ENCODE results near the gene IRS1.

Gene IRS1

DNA sequence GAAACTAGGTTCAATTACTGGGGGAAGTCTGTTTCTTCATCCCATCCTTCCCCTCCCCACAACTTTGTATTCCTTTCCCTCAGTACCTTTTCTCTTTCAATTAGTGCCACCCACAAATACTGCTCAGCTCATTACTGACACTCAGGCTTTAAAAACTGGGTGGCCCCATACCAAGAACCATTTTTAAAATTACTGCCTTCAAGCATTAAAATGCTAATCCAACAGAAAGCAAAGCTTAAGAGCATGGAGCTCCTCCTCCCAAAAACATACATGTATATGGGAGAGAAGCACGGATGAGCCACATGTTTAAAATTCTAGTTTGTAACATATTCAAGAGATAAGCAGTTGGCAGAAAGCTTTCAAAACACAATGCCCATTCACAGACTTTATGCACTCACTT lies 44.0 kb downstream of the IRS1 start:
- no peak for DNase-seq

DNA sequence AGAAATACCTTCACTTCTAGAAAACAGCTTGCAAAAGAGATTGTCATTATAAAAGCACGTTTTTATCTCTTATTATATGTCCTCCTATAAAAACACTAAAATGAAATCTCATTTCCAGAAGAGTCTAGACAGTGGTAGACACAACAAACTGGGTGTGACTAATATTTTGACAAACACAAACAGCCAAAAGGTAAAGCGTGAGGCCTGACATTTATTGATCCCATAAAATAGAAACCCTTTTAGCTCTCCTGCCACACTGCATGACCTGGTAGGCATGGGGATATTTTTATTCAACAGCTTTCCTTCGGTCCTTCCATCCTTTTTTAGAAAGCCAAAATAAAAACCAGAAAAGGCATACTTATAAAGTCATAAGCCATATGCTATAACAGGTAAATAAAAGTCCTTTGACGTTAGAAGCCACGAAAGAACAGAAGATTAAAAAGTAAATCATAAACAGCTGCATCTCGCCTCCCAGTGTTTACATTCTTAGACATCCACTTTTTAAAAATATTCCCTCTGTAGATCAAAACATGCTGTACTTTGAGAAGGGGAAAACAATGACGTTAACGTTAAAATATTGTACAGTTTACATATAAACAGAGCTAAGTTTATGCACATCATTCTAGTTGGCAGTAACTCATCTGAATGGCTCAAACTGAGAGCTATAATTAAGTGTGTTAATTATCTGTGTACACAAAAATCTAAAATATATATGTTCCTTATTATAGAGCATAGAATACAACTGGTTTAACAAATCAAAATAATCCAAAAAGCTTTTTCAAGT lies 44.6 kb downstream of the IRS1 start:
- no peak for DNase-seq

DNA sequence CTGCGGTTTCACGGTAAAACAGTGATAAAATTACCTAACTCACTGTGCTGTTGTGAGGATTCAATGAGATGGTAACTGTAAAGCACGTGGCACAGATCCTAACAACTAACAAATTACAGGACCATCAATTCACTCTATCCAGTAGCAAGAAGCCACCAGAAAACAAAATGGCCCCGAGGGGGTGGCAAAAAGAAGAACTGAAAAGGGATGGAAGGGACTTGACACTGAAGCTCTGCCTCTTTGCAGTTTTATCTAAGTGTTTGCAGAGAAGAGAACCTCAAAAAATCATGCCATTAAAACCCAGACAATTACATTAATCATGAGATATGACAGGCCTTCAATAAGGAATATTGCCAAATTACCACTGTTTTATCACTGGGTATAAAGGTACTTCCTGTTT lies 46.7 kb downstream of the IRS1 start:
- DNase-seq, result no peak

DNA sequence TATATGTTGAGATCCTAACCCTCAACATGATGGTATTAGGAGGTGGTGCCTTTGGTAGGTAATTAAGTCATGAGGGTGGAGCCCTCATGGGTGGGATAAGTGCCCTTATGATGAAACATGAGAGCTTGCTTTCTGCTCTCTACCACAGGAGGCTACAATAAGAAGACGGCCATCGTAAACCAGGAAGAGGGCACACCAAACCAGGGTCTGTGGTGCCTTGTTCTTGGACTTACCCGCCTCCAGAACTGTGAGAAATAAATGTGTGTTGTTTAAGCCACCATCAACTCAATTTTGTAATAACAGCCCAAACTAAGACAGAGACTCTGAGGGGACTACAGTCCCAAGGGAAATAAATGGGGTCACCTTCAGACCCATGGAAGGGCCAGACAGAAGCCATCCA lies 52.3 kb downstream of the IRS1 start:
- DNase-seq, result no peak

DNA sequence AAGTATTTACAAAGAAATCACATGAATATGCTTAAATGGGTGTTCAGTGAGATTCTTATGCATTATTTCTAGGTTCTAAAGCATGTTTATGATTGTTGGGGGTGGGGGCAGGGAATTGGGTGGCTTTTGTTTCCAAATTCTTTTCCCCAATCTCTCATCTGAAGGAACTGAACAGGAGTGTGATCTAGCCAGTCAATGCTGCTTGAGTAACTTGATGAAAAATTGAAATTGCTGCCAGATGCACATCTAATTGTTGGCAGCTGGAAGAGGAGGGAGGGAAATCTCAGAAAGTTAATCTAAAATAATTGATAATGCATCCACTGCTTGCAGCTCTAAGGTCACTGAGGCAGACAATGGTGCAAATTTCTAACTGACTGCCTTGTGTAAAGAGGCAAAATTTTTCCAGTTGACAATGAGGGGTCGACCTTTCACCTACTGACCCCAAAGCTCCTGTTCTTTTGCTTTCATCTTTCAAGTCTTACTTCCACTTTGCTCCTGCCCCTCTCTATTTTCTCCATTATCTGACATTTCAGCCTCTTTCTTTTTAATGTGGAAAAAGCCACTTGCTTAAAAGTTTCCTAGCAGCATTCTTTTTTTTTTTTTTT lies 53.3 kb downstream of the IRS1 start:
- DNase-seq, result no peak

DNA sequence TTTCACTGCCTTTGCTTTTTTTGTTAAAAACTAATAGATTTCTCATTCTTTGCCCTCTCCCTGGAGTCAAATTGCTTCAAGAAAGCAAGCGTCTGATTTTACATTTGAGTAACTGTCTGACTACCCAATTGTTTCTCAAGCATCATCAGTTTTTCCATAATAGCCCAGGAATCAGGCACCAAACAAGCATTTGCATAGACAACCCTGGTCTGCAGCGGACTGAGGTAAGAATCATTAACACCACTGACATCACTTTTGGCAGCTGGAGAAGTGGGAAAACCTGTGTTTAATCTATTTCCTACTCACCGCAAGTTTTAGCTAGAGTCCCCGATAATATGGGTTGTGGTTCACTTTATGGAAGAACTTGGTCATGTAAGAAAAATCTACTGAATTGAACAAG lies 55.7 kb downstream of the IRS1 start:
- DNase-seq, result no peak

DNA sequence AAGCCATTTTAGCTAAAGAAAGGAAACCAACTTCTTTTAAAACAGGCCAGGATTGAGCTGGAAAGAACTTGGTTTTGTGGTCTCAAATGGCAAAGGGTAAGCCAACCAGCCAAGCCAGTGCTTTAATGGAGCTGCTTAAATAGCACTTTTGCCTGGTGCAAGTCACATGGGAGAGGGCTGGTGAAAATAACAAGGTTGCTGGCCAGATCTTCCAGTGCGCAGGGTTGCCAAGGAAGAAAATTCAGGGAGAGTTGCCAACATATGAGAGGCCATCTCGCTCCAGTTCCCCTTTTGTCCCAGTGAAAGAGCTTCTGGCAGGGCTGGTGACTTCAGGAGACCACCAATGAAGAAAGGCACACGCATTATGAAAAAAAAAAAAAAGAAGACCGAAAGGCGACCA lies 57.3 kb downstream of the IRS1 start:
- DNase-seq, result no peak

DNA sequence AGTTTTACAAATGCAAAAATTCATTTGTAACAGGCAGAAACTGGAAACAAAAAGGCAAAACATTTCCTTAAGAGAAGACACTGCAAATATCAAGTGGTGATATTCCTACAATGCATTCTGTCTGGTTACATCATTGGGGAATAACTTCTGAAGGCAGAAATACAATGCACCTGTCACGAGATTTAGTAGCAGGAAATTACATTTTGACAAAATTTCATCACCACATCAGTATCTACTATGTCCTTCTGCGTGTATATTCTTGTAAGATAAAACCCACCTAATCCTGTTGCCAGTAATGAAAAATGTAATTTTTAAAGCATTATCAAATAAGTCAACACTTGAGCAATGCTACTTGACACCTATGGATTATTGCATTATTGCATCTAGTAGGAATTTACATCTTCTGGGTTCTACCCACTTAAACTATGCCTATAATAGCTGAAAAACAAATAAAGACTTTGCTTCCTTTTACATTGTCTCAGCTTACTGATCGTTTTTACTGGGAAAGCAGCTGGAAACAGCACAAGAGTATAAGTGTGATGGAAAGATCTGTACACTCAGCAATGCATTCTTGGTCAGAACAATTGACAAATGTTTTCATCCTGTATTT lies 59.5 kb downstream of the IRS1 start:
- peak; percentile 66 for DNase-seq

DNA sequence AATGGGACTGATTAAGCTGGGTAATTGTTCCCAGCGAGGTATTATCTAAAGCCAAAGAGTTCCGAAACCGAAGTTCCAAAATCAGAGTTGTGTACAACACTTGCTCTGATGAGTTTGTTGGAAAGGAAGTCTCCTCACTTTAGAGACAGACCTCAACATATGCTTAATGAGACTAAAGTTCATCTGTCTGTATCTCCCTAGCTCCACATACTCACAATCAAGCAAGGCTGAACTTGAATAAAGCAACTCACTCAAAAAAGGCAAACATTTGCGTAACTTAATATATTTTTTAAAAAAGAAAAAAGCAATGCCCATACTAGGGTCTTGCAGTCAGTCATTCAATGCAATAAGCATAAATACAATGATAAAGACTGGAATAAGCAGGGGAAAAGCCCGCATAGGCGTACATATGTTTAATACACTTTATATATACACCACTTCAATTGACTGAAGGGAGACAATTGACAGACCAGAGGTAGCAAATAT lies 60.0 kb downstream of the IRS1 start:
- DNase-seq, result no peak

DNA sequence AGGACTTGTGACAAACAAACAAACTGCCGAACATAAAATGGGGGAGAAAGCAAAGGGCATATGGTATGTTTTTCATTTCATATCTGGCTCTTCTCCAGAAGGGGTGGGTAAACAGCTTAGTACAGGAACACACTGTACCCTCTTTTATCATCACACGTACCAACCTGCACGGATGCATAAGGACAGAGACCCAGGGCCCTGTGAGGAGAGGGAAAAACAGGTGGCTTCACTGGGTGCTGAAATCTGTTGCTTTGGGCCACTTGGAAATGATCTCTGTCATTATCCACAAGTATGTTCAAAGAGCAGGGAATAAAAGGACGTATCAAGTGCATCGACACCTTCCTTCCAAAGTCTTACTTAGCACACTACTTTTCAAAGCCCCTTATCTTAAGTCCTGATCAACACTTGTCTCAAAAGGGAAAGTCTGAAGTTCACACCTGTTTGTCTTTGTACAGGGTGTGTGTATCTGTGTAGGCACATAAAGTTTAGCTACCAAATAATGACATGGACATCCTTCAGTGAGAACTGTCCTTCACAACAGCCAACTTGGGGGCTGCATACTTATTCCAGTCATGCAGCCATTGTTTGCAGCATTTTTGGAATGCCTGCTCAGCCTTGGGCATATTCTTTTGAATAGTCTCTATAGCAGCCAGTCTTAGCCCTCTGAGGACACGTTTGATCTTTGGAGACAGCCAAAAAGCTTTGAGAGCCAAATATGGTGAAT lies 60.6 kb downstream of the IRS1 start:
- no peak for DNase-seq

DNA sequence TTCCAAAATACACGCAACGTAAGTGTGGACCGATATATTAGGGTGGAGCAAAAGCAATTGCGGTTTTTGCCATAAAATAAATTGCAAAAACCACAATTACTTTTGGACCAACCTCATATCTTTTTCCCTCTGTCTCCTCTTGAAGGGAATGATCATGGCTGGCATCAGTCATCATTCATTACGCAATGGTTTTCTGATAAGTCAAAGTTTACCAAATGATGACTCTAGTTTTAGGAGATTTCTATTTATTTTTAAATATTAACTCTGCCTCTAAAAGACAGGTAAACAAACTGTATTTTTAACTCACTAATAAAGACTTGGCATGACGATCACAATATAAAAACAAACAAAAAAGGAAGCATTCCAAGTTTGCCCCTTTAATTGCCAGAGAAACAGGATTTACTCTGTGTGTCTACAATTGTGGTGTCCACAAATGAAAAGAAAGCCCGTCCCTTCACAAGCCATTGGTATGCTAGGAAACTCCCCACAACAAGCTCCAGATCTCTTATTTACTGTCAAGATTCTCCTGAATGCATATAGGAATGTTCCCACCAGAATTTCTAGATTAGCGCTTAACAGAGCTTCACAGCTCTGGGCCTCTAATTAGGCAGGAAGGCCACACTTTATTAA lies 61.3 kb downstream of the IRS1 start:
- no peak for DNase-seq

DNA sequence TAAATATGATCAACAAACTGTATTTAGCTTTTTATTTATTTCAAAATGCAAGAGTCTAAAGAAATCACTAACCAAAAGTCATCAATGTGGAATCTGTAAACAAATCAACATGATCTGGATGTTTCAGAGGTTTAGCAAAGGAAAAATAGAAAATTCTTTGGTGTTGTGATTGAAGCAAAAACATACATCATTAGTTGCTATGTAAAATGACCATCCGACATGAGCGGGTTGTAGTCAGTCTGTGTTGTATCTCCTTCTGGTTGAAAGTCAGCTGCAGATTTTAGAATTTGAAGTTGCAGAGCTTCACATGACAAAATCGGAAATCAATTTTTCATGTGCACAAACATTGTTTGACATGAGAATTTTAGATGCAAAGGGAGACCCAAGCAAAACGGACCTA lies 63.2 kb downstream of the IRS1 start:
- no peak for DNase-seq

DNA sequence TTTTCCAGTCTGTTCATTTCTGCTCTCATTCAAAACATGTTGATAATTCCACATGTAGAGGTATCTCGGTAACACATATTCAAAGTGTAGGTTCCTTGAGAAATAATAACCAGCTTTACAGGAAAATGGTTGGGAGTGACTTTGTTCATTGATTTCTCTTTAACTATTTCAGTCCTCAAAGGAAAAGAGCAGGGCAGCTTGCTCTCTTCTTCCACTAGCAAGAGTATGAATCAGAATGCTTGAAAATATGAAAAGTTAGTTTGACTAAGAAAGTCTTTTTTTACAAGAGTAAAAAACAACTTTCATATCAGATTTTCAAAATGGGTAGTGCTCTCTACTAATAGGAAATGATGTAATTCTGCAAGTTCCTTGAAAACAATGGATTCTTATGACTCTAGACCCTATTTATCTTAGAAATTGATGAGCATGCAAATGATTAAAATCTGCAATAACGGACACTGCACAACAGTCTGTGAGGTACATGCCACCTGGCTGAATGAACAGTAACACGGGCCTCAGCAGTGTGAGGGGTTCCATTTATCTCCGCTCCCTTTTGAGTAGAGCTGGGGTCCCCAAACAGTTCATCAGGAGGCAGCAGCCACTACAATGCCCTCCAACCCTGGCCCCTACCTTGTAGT lies 65.6 kb downstream of the IRS1 start:
- DNase-seq, result no peak

DNA sequence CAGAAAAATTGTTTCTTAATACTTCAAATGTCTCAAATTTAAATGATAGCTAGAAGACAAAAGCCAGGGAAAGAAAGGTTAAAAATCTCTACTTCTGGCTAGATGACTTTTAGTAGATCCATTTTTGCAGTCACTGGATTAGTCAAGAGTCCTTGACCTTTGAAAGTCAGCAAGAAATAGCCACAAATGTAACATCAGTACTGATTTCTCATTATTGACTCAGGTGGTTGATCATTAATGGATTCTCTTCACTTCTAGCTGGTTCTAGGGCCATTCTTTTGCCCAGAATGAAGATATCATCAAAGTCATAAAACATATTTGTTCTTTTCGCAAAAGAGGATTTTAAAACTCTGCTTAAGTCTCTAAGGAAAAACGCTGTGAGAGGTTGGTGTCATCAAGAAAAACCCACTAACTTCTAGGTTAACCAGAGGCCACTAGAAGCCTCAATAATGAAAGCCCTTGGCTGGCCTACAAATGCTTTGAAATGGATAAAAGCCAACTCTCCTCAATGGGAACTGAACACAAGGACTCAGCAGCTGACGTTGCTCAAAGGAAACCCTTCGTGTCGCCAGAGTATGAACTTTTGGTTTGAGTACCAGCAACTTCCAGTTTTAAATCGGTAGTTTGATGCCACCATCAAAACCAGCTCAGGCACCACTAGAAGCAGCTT lies 66.3 kb downstream of the IRS1 start:
- DNase-seq, result peak; percentile 50

DNA sequence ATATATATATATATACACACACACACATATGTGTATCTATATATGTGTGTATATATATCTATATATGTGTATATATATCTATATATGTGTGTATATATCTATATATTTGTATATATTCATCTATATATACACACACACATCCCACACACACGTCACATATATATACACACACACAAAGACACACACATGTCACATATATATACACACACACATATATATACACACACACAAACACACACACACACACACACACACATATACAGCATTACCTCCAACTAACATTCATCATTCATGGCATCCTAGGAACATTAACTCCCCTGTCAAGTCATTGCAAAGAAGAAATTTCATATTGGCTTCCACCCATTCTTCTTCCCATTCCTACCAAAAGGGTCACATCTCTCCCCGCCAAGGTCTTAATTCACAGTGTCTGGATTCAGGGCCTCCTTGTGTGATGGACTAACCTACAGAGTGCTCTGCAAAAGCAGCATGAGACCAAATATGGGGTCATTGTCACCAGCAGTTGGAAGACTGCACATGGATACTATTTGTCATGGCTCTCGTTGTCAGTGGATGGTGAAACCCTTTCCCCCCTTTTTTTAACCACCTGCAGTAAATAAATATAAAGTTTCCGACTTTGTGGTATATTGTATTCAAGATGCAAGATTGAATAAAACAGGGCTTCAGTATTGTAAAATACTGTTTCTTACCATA lies 67.0 kb downstream of the IRS1 start:
- DNase-seq, result no peak

DNA sequence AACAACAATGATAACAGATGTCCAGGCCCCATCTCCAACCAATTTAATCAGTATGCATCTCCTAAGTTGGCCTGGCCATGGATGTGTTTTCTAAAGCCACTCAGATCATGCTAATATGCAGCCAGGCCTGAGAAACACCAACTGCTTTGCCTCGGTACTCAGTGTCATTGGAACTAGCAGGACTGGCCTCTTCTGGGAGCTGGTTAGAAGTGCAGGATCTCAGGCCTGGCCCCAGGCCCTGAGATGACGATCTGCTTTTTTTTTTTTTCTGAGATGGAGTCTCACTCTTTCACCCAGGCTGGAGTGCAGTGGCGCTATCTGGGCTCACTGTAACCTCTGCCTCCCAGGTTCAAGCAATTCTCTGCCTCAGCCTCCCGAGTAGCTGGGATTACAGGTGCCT lies 69.1 kb downstream of the IRS1 start:
- DNase-seq, result no peak

DNA sequence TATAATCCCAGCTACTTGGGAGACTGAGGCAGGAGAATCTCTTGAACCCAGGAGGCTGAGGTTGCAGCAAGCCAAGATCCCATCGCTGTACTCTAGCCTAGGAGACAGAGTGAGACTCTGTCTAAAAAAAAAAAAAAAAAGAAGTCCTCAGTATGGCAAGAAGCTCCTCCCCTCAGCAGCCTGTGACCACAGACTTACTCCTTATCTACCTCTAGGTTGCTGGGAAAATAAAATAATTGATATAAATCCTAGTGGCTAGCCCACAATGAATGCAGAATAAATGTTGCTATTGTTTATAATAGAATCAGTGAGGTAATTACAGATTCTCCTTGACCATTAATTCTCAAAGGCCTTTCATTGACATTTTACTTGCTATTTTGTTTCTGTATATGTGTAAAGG lies 70.6 kb downstream of the IRS1 start:
- no peak for DNase-seq

DNA sequence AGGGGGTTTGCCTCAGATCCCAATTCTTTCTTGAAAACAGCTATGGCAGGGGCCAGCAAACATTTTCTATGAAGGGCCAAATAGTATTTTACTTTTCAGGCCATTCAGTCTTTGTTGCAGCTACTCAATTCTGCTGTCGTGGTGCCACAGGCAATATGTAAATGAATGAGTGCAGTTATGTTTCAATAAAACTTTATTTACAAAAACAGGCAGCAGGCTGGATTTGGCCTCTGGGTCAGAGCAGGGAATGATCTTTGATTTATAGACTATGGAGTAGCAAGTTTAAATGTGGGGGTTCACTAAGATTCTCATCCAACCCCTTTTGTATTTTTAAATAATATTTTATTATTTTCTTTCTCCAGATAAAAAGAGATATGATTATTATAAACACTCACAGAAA lies 72.4 kb downstream of the IRS1 start:
- no peak for DNase-seq

DNA sequence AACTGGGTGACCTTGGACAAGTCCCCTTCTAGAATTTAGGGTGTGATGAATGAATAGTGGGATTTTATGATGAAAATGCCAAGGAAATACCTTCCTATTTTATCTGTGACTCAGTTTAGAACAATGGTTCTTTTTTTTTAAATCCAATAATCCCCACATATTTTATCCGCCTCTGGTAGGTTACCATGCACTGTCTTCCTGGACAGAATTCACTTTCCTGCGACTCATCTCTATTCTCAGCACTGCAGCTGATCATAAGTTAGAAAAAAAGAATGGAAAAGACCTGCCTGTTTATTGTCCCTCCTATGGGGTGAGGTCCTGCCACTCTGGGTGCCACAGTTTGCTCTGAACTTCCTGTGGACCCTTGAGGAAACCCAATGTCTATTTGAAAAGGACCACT lies 73.1 kb downstream of the IRS1 start:
- DNase-seq, result no peak

DNA sequence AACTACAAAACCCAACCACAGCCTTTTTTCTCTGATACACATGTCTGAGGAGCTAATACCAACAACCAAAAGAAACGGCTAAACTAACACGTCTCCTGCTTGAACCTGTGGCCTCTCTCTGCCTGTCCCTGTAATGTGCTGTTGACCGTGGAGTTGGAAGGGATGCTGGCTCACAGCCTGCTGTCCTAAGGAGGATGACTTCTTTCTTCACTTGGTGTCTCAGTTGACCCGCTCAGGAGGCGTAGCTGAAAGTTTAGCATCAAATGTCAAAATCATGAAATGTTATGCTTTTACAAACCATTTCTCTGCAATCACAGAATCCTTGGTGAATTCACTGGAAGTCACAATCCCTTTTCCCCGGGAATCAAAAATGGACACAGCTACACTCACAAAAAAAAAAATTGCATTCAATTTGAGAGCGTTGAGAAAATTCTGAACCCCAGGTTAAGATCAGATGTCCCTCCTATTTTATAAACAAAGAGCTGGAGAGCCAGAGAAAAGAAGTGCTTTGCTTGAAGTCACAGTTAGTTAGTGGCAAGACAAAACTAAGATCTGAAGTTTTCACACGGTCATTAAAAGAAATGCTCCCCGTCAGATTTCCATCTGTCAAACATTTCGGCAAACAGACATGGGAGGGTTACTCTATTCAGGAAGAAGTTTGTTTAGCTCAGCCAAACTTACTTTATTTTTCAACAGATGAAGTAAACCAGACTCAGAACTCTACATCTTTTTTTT lies 74.3 kb downstream of the IRS1 start:
- DNase-seq, result no peak

DNA sequence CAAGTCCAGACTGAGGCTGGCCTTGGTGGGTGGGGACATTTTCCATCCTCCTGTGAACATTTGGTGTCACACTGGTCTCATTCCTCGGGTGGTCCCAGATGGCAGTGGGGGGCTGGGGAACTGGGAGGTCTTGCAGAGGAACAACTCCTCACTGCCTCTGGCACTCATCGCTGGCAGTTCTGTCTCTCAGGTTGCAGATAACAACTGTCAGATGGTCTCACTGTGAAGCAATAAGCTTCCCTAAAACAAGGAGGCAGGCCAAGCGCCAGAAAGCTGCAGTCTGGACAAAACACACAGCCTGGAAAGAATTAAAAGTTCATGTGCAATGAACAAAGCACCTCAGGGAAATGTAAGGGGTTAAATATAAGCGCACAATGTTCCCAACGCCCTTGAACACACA lies 78.1 kb downstream of the IRS1 start:
- no peak for DNase-seq

All from DMS53 (cell line).